Sigmoid colon (tissue), 7 donors: ENCODE data around the gene COL28A1. TPM values are rescaled to one million over a fixed set of nuclear protein-coding genes. Genes with fewer than 3 reads are reported as not detected.

Experiments used
- DNase-seq: peaks from one replicate; pipeline ENCODE4 v3.0.0-alpha.2; 2019
- H3K27ac ChIP-seq, 4 donors: fragments of 200-600 bp; sonication (generic); one replicate each; pipeline ENCODE4 v1.5.1; 2016 to 2019; ENCODE audit warnings: mild to moderate bottlenecking in 1 of 4
- H3K27me3 ChIP-seq, 3 donors: fragments of 200-600 bp; sonication (generic); one replicate each; pipeline ENCODE4 v1.5.1; 2019; ENCODE audit warnings: mild to moderate bottlenecking in 1 of 3
- H3K36me3 ChIP-seq, 4 donors: fragments of 200-600 bp; sonication (generic); one replicate each; pipeline ENCODE4 v1.5.1; 2016 to 2019
- H3K4me1 ChIP-seq, 4 donors: fragments of 200-600 bp; sonication (generic); one replicate each; pipeline ENCODE4 v1.5.1; 2017 to 2019
- H3K4me3 ChIP-seq, 4 donors: fragments of 200-600 bp; sonication (generic); one replicate each; pipeline ENCODE4 v1.5.1; 2017 to 2019; ENCODE audit warnings: mild to moderate bottlenecking in 2 of 4, moderate library complexity in 1 of 4
- H3K9me3 ChIP-seq, 4 donors: fragments of 200-600 bp in 3 of 4; sonication (generic) in 3 of 4; one replicate each; pipeline versions ENCODE4 v1.5.1 to v1.6.1; 2013 to 2019
- EP300 ChIP-seq, 4 donors: sonication (generic); formaldehyde crosslinking; IDR thresholded peaks; one replicate each; pipeline ENCODE4 v1.6.1; 2017; ENCODE audit warnings: antibody characterized with exemption in 4 of 4
- POLR2A ChIP-seq, 2 donors: fragments of 450-650 bp; IDR thresholded peaks; one replicate each; pipeline ENCODE4 v1.6.1; 2016; ENCODE audit warnings: antibody characterized with exemption in 2 of 2, mild to moderate bottlenecking in 2 of 2, moderate library complexity in 2 of 2
- POLR2AphosphoS5 ChIP-seq, 4 donors: sonication (generic); formaldehyde crosslinking; IDR thresholded peaks; one replicate each; pipeline ENCODE4 v1.6.1; 2017; ENCODE audit warnings: antibody characterized with exemption in 4 of 4
- WGBS, 2 donors: extraction: QIAGEN DNeasy Blood & Tissue Kit; methylation state at CpG; one replicate each; pipeline ENCODE4 v1.1.7; 2013; 5-methylcytosine and 5-hydroxymethylcytosine counted together
- intact Hi-C: fragments of 100-400 bp; cut with DNase I; formaldehyde crosslinking; loops from one replicate; pipeline ENCODE4 v1.15.1; 2023
- polyA plus RNA-seq, 3 donors: library from polyadenylated mRNA; stranded (reverse); fragments of 200-250 nt; gene quantifications; one replicate each; pipeline ENCODE4 v1.2.3, GENCODE V29; 2013
- total RNA-seq, 4 donors: library from RNA; depleted of rRNA; stranded (reverse); fragments of >200 nt; gene quantifications; one replicate each; pipeline ENCODE4 v1.1.0, GENCODE V29; 2016
- TF ChIP-seq, protein P1 (sequence below), 4 experiments: fragments of 450-650 bp in 3 of 4; fragments of 200-600 bp in 1 of 4; IDR thresholded peaks; one replicate each; pipeline ENCODE4 v1.5.1; 2016 to 2019; ENCODE audit warnings: antibody characterized with exemption in 4 of 4, mild to moderate bottlenecking in 3 of 4, moderate library complexity in 2 of 4
- donor health status: healthy with polysubstance abuse.
- donor health status: Bipolar disorder and iron deficiency.
- donor health status: healthy.

Gene COL28A1
- total and polyA plus RNA-seq, 7 donors, result 0.60 to 25.5 (median 9.9) TPM

GRCh38 chr7:7495171-7495570, 40.5 kb downstream of the COL28A1 start:
- WGBS, 2 donors, result 40 to 47% methylated on average over 1 of the region's 1 CpG
- no peak for TF ChIP-seq POLR2AphosphoS5 (IDR thresholded peaks at IDR 0.05)
- no peak for TF ChIP-seq EP300 (IDR thresholded peaks at IDR 0.05)
- TF ChIP-seq, protein P1, sequence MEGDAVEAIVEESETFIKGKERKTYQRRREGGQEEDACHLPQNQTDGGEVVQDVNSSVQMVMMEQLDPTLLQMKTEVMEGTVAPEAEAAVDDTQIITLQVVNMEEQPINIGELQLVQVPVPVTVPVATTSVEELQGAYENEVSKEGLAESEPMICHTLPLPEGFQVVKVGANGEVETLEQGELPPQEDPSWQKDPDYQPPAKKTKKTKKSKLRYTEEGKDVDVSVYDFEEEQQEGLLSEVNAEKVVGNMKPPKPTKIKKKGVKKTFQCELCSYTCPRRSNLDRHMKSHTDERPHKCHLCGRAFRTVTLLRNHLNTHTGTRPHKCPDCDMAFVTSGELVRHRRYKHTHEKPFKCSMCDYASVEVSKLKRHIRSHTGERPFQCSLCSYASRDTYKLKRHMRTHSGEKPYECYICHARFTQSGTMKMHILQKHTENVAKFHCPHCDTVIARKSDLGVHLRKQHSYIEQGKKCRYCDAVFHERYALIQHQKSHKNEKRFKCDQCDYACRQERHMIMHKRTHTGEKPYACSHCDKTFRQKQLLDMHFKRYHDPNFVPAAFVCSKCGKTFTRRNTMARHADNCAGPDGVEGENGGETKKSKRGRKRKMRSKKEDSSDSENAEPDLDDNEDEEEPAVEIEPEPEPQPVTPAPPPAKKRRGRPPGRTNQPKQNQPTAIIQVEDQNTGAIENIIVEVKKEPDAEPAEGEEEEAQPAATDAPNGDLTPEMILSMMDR (IDR thresholded peaks at IDR 0.05), result no peak
- no peak for TF ChIP-seq POLR2A (IDR thresholded peaks at IDR 0.05)
- no peaks in the 10 kb centered on the region for H3K36me3 ChIP-seq
- H3K4me3 ChIP-seq, result no peak overlapping the region
- no peak for DNase-seq
- H3K4me1 ChIP-seq, result peaks cover 0 to 6% (median 0%) of the 10 kb centered on the region in 4 donors
- H3K27me3 ChIP-seq, result no peaks in the 10 kb centered on the region
- no peak overlapping the region for H3K27ac ChIP-seq
- no peaks in the 10 kb centered on the region for H3K9me3 ChIP-seq
- intact Hi-C loops, result no loop called here

DNA sequence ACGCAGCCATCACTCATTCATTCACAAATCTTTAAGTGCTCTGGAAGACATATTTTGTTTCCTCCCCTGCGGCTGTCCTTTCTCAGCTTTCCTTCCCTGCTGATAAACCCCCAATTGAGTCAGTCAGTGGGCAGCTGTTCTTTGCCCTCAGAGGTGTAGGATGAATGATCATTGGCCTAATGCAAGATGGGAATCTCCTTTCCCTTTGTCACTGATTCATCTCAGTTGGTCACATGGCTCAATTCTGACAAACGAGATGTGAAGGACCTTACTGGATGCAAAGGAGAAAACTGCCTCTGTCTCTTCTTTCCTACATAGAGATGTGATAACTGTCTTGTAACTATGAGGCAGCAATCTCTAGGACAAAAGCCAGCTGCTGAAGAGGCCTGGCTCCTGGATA, 44.6 kb downstream of the COL28A1 start:
- no peak overlapping the region for H3K4me3 ChIP-seq
- no peaks in the 10 kb centered on the region for H3K9me3 ChIP-seq
- intact Hi-C loops, result no loop called here
- DNase-seq, result no peak
- H3K4me1 ChIP-seq, result peaks cover 0 to 6% (median 0%) of the 10 kb centered on the region in 4 donors
- no peak for TF ChIP-seq POLR2A (IDR thresholded peaks at IDR 0.05)
- no peak for TF ChIP-seq POLR2AphosphoS5 (IDR thresholded peaks at IDR 0.05)
- TF ChIP-seq, protein P1 (IDR thresholded peaks at IDR 0.05), result no peak
- TF ChIP-seq EP300 (IDR thresholded peaks at IDR 0.05), result no peak
- H3K36me3 ChIP-seq, result no peaks in the 10 kb centered on the region
- no peak overlapping the region for H3K27ac ChIP-seq
- WGBS, 2 donors, result 88 to 93% methylated on average over 3 of the region's 3 CpGs
- no peaks in the 10 kb centered on the region for H3K27me3 ChIP-seq

DNA sequence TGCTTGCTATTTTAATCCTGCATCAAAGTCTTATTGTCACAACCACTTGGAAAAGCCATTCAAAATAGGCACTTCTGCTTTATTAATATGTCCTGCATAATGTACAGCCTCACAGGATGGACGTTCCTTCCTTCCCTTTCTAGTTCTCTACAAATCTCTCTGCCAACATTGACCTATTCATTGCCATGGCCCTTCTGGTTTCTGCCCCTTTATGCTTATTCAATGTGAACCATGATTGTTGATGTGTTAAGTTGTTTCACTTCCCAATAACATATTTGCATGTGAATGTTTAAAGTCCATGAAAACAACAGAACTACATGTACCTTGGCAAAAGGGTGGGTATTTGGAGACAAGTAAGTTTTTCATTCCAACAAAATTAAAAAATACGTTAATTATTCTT, 45.7 kb downstream of the COL28A1 start:
- Histone ChIP-seq H3K36me3 (no peaks in the 10 kb centered on the region), H3K4me3 (no peak overlapping the region), H3K4me1 (peaks cover 0 to 6% (median 0%) of the 10 kb centered on the region in 4 donors), H3K27me3 (no peaks in the 10 kb centered on the region), H3K9me3 (no peaks in the 10 kb centered on the region), H3K27ac (no peak overlapping the region)
- WGBS, 2 donors, result 66 to 81% methylated on average over 2 of the region's 2 CpGs
- no peak for DNase-seq
- TF ChIP-seq, protein P1 (IDR thresholded peaks at IDR 0.05), result no peak
- TF ChIP-seq POLR2A (IDR thresholded peaks at IDR 0.05) (no peak), POLR2AphosphoS5 (IDR thresholded peaks at IDR 0.05) (no peak), EP300 (IDR thresholded peaks at IDR 0.05) (no peak)
- intact Hi-C loops, result no loop called here

- H3K4me1 ChIP-seq, result peaks cover 0 to 6% (median 0%) of the 10 kb centered on the region in 4 donors
- H3K27me3 ChIP-seq, result no peaks in the 10 kb centered on the region
- intact Hi-C loops, result no loop called here
- WGBS, 2 donors, result 89 to 90% methylated on average over 2 of the region's 2 CpGs
- TF ChIP-seq POLR2A (IDR thresholded peaks at IDR 0.05) (no peak), POLR2AphosphoS5 (IDR thresholded peaks at IDR 0.05) (no peak), EP300 (IDR thresholded peaks at IDR 0.05) (no peak)
- TF ChIP-seq, protein P1 (IDR thresholded peaks at IDR 0.05), result no peak
- no peaks in the 10 kb centered on the region for H3K36me3 ChIP-seq
- no peak for DNase-seq
- no peak overlapping the region for H3K4me3 ChIP-seq
- H3K27ac ChIP-seq, result no peak overlapping the region
- H3K9me3 ChIP-seq, result no peaks in the 10 kb centered on the region
Observed at GRCh38 chr7:7489546-7489945, 46.1 kb downstream of the COL28A1 start.

GRCh38 chr7:7486362-7486761, 49.3 kb downstream of the COL28A1 start:
- H3K9me3 ChIP-seq, result no peaks in the 10 kb centered on the region
- H3K36me3 ChIP-seq, result no peaks in the 10 kb centered on the region
- TF ChIP-seq EP300 (IDR thresholded peaks at IDR 0.05) (no peak), POLR2AphosphoS5 (IDR thresholded peaks at IDR 0.05) (no peak), POLR2A (IDR thresholded peaks at IDR 0.05) (no peak)
- TF ChIP-seq, protein P1 (IDR thresholded peaks at IDR 0.05), result no peak
- no peak overlapping the region for H3K27ac ChIP-seq
- intact Hi-C loops, result no loop called here
- H3K4me1 ChIP-seq, result no peaks in the 10 kb centered on the region
- no peaks in the 10 kb centered on the region for H3K27me3 ChIP-seq
- no peak overlapping the region for H3K4me3 ChIP-seq
- WGBS, 2 donors, result 72 to 92% methylated on average over 3 of the region's 3 CpGs
- no peak for DNase-seq
